K562 (cell line): ENCODE measurements around the gene EGFR. TPM values are rescaled to one million over a fixed set of nuclear protein-coding genes. Genes with fewer than 3 reads are reported as not detected.
A peak's percentile ranks its signal among the peaks of the same experiment; 100 is the strongest.

Experiments used
- ATAC-seq: fragments of 200-7000 bp; cut with Tn5 transposase; 3 replicates; pipeline ENCODE4 v1.9.1; 2020; ENCODE audit warnings: moderate library complexity
- BruUV-seq: library from RNA; stranded (reverse); fragments of 400-500 nt; replicated peaks from 2 replicates; lab custom pipeline; 2021; lab: Mats Ljungman, UMichigan
- CTCF ChIA-PET: fragments of 300-600 bp; formaldehyde crosslinking; extraction: SDS; loops from one replicate; lab custom pipeline; 2021; ENCODE audit warnings: low intra/inter-chr PET ratio; lab: Yijun Ruan, JAX
- POLR2A ChIA-PET: fragments of 300-600, 350-650 bp; sonication (Branson Sonifier 250); formaldehyde crosslinking; extraction: SDS; loops from one replicate; lab custom pipeline; 2021; ENCODE audit warnings: antibody characterized with exemption, inconsistent platforms; lab: Yijun Ruan, JAX
- DNase-seq, 4 experiments: peaks; one replicate each; pipeline versions ENCODE4 v3.0.0 to v3.0.0-alpha.2; 2011 to 2018; ENCODE audit warnings: low spot score in 3 of 4, mixed read lengths in 3 of 4; ENCODE audit errors: extremely low read depth in 1 of 4
- FAIRE-seq: peaks from 2 replicates; lab custom pipeline; 2011; peaks lifted over from hg19 to GRCh38; lab: Jason Lieb, UNC
- H2AFZ ChIP-seq: 2 replicates; pipeline ENCODE4 v1.6.0; 2011; ENCODE audit warnings: low read depth, low read length, control low read depth, inconsistent platforms
- H3K27ac ChIP-seq: fragments of 200-600 bp; 3 replicates; pipeline ENCODE4 v1.8.0; 2011; ENCODE audit warnings: low read depth, mild to moderate bottlenecking, control low read depth, inconsistent platforms, low read length, moderate library complexity, mixed read lengths; ENCODE audit errors: extremely low read depth
- H3K27me3 ChIP-seq, 2 experiments: fragments of 300-600 bp in 1 of 2; 2 replicates in 1 of 2; 3 replicates in 1 of 2; pipeline versions ENCODE4 v1.6.0 to v1.8.0; 2011; ENCODE audit warnings: inconsistent platforms in 2 of 2, low read length in 2 of 2, mild to moderate bottlenecking in 1 of 2, mixed read lengths in 1 of 2, moderate library complexity in 1 of 2; ENCODE audit not compliant: control insufficient read depth in 2 of 2, insufficient read depth in 2 of 2
- H3K36me3 ChIP-seq: fragments of 300-600 bp; 3 replicates; pipeline ENCODE4 v1.8.0; 2011; ENCODE audit warnings: mild to moderate bottlenecking, low read length, inconsistent platforms; ENCODE audit not compliant: control insufficient read depth, insufficient read depth
- H3K4me1 ChIP-seq, 2 experiments: fragments of 200-600 bp in 1 of 2; replicated peaks in 1 of 2; 2 replicates in 1 of 2; 3 replicates in 1 of 2; pipeline versions ENCODE4 v1.5.1 to v1.8.0; 2011; ENCODE audit warnings: inconsistent platforms in 2 of 2, low read length in 2 of 2, mild to moderate bottlenecking in 1 of 2, mixed read lengths in 1 of 2, moderate library complexity in 1 of 2; ENCODE audit not compliant: control insufficient read depth in 2 of 2, insufficient read depth in 2 of 2
- H3K4me2 ChIP-seq: 2 replicates; pipeline ENCODE4 v1.6.1; 2011; ENCODE audit warnings: low read length, control low read depth, inconsistent platforms, mixed read lengths; ENCODE audit not compliant: insufficient read depth
- H3K4me3 ChIP-seq: fragments of 200-600 bp; sonication (generic), shearing (Covaris generic); 2 replicates; pipeline ENCODE4 v1.5.1; 2016; ENCODE audit warnings: control low read depth, inconsistent platforms
- H3K79me2 ChIP-seq: fragments of 200-600 bp; 3 replicates; pipeline ENCODE4 v1.8.0; 2011; ENCODE audit warnings: low read length, inconsistent platforms; ENCODE audit not compliant: control insufficient read depth, insufficient read depth
- H3K9ac ChIP-seq, 2 experiments: 2 replicates each; pipeline versions ENCODE4 v1.6.0 to v1.6.1; 2011; ENCODE audit warnings: low read depth in 2 of 2, low read length in 2 of 2, control low read depth in 1 of 2, inconsistent platforms in 1 of 2, mild to moderate bottlenecking in 1 of 2, mixed read lengths in 1 of 2; ENCODE audit not compliant: insufficient read depth in 1 of 2
- H3K9me1 ChIP-seq: one replicate; pipeline ENCODE4 v1.6.0; 2011; ENCODE audit warnings: inconsistent platforms, mild to moderate bottlenecking, low read length, moderate library complexity; ENCODE audit not compliant: control insufficient read depth, insufficient read depth
- H3K9me3 ChIP-seq: replicated peaks from 2 replicates; pipeline ENCODE4 v1.5.1; 2011; ENCODE audit warnings: low read depth, low read length, inconsistent platforms; ENCODE audit not compliant: control insufficient read depth, insufficient read depth
- H4K20me1 ChIP-seq: replicated peaks from 2 replicates; pipeline ENCODE4 v1.6.1; 2011; ENCODE audit warnings: low read length, inconsistent platforms, mixed read lengths; ENCODE audit not compliant: control insufficient read depth, insufficient read depth
- CCNT2 ChIP-seq: IDR thresholded peaks from 2 replicates; pipeline ENCODE4 v1.6.1; 2011; ENCODE audit warnings: borderline replicate concordance, low read depth, mild to moderate bottlenecking, moderate library complexity, mixed read lengths, low read length; ENCODE audit not compliant: insufficient read length; ENCODE audit errors: extremely low read depth
- LEF1 ChIP-seq: fragments of 450-650 bp; IDR thresholded peaks from 2 replicates; pipeline ENCODE4 v1.6.1; 2016; ENCODE audit warnings: mild to moderate bottlenecking
- MCM3 ChIP-seq: fragments of 450-650 bp; IDR thresholded peaks from 2 replicates; pipeline ENCODE4 v1.6.1; 2016
- NFIX ChIP-seq: fragments of 250-450 bp; sonication (Bioruptor Pico); IDR thresholded peaks from 2 replicates; pipeline ENCODE4 v1.4.0; 2020; ENCODE audit warnings: low read depth, mild to moderate bottlenecking, moderate library complexity
- POU5F1 ChIP-seq: fragments of 150-350 bp; IDR thresholded peaks from 2 replicates; pipeline ENCODE4 v1.6.1; 2014; ENCODE audit warnings: borderline replicate concordance, low read length, low read depth, mild to moderate bottlenecking; ENCODE audit not compliant: partially characterized antibody
- TSC22D4 ChIP-seq: fragments of 450-650 bp; IDR thresholded peaks from 2 replicates; pipeline ENCODE4 v1.6.1; 2016; ENCODE audit warnings: missing genetic modification characterization, missing biosample characterization, control low read depth
- ZFX ChIP-seq: sonication (generic); formaldehyde crosslinking; IDR thresholded peaks from 2 replicates; pipeline ENCODE4 v1.8.0; 2022; ENCODE audit warnings: mild to moderate bottlenecking, missing genetic modification reagents, moderate library complexity
- ZKSCAN1 ChIP-seq: fragments of 150-350 bp; IDR thresholded peaks from 2 replicates; pipeline ENCODE4 v1.6.1; 2016; ENCODE audit warnings: low read depth, low read length
- WGBS: fragments of 100-300 bp; shearing (Covaris generic); methylation state at CpG from one replicate; pipeline ENCODE4 v1.1.6; 2016; ENCODE audit warnings: low coverage, mixed read lengths; ENCODE audit not compliant: insufficient coverage; ENCODE audit errors: missing lambda C conversion rate; 5-methylcytosine and 5-hydroxymethylcytosine counted together
- in situ Hi-C: fragments of 300-500 bp; cut with MboI; formaldehyde crosslinking; loops from 4 replicates; pipeline ENCODE4 v1.15.0; 2018; ENCODE audit warnings: inconsistent platforms, mixed read lengths
- intact Hi-C: fragments of 100-400 bp; cut with micrococcal nuclease; formaldehyde crosslinking; loops from 2 replicates; pipeline ENCODE4 v1.14.2; 2022
- polyA plus RNA-seq, 8 experiments: library from polyadenylated mRNA; depleted of rRNA in 4 of 8; stranded (reverse) in 5 of 8; unstranded in 3 of 8; fragments of >200 nt; fragmentation: Nextera tagmentation in 2 of 8; fragmentation: Illumina TruSeq in 1 of 8; extraction: Ambion mirVana in 2 of 8; extraction: Trizol in 1 of 8; gene quantifications; 2 replicates each; pipeline versions ENCODE4 v1.2.1 to v1.2.3, GENCODE V29; 2011 to 2014; ENCODE audit warnings: inconsistent platforms in 1 of 8, missing spikeins in 1 of 8
- total RNA-seq, 7 experiments: library from RNA; depleted of rRNA in 6 of 7; stranded (reverse); fragments of >200 nt in 6 of 7; fragmentation: Illumina TruSeq in 2 of 7; extraction: Trizol in 2 of 7; gene quantifications; 2 replicates each; pipeline versions ENCODE4 v1.2.1 to v1.2.3, GENCODE V29; 2011 to 2021; ENCODE audit warnings: low replicate concordance in 1 of 7

Gene EGFR
- total and polyA plus RNA-seq, 9 of the 15 experiments (the other 6 are each of a cell fraction or from before 2014, with no cell fraction given): 0.13 TPM; not detected in 8

- POLR2A ChIA-PET: no interaction called here
- intact Hi-C loops: no loop called here
These were observed 75.4 kb downstream of the EGFR start for GRCh38 chr7:55094092-55094690.

GRCh38 chr7:55095672-55096071, 76.9 kb downstream of the EGFR start:
- BruUV-seq: no TSS peak
- no peaks in the 10 kb centered on the region for H4K20me1 ChIP-seq
- no peak overlapping the region for H2AFZ ChIP-seq
- no peak overlapping the region for H3K9ac ChIP-seq
- no peaks in the 10 kb centered on the region for H3K36me3 ChIP-seq
- no peak overlapping the region for H3K4me3 ChIP-seq
- H3K79me2 ChIP-seq: no peaks in the 10 kb centered on the region
- no peak overlapping the region for H3K4me2 ChIP-seq
- ATAC-seq: no peak
- ChIA-PET CTCF (no interaction called here), POLR2A (no interaction called here)
- no peak overlapping the region for H3K27ac ChIP-seq
- intact Hi-C loops: no loop called here
- DNase-seq: no peak
- in situ Hi-C loops: no loop called here
- no peaks in the 10 kb centered on the region for H3K9me3 ChIP-seq
- WGBS: 0% methylated on average over 4 of the region's 4 CpGs
- FAIRE-seq: peak; percentile 51
- no peaks in the 10 kb centered on the region for H3K9me1 ChIP-seq
- TF ChIP-seq MCM3 (peak; percentile 51; the same call in 1 of the 2 replicates), ZKSCAN1 (no peak), POU5F1 (no peak), TSC22D4 (tag) (0 out of 2 replicates have a peak, but pooled peaks have one; percentile 55)
- H3K27me3 ChIP-seq: peaks cover 28 to 56% of the 10 kb centered on the region in 2 experiments
- peaks cover 0 to 2% of the 10 kb centered on the region in 2 experiments; a peak in 1 of 5 replicates for H3K4me1 ChIP-seq

More at GRCh38 chr7:55094092-55094690, 75.4 kb downstream of the EGFR start:
- no TSS peak for BruUV-seq
- no peak for ATAC-seq
- Histone ChIP-seq H3K4me2 (no peak overlapping the region), H3K79me2 (no peaks in the 10 kb centered on the region), H3K36me3 (no peaks in the 10 kb centered on the region)
- CTCF ChIA-PET: no interaction called here
- no peak for TF ChIP-seq NFIX (CRISPR knock-in tag)
- no peak for TF ChIP-seq TSC22D4 (tag)
- no peak for TF ChIP-seq LEF1
- no peak for TF ChIP-seq CCNT2
- TF ChIP-seq ZFX: no peak
- TF ChIP-seq, all 486 proteins: peak for 0
- Histone ChIP-seq H3K4me3 (no peak overlapping the region), H3K9me1 (no peaks in the 10 kb centered on the region), H4K20me1 (no peaks in the 10 kb centered on the region), H3K9ac (no peak overlapping the region), H3K27ac (no peak overlapping the region), H3K9me3 (no peaks in the 10 kb centered on the region), H3K27me3 (peaks cover 24 to 41% of the 10 kb centered on the region in 2 experiments), H2AFZ (no peak overlapping the region), H3K4me1 (peaks cover 0 to 2% of the 10 kb centered on the region in 2 experiments; a peak in 1 of 5 replicates)
- FAIRE-seq (no peak), DNase-seq (no peak)
- 0% methylated on average over 5 of the region's 5 CpGs for WGBS
- in situ Hi-C loops: no loop called here
